Cardiac septum (tissue), 1 donor: ENCODE data around the gene COX6B2. TPM values are rescaled to one million over a fixed set of nuclear protein-coding genes. Genes with fewer than 3 reads are reported as not detected.

Experiments
- DNase-seq: peaks from one replicate; pipeline ENCODE4 v3.0.0-alpha.2; 2020; ENCODE audit warnings: low spot score
- intact Hi-C: fragments of 100-400 bp; cut with DNase I; formaldehyde crosslinking; loops from one replicate; pipeline ENCODE4 v1.14.0; 2022
- total RNA-seq: library from RNA; stranded (reverse); fragmentation: NEBNext Ultra II Directional; extraction: Animal tissue kit (Norgen Biotek cat#: 25700); gene quantifications from one replicate; pipeline ENCODE4 v1.2.1, GENCODE V29; 2021
- donor health status: DM: no; HTN: no; CAD: no.

Gene COX6B2
- total RNA-seq, 1 donor from 2014 or later, result not detected

- peak; percentile 80 for DNase-seq
- intact Hi-C loops, result loop anchor here (2.0 kb wide), 1 partner anchor 84 kb away; no protein-coding TSS in a partner anchor
Observed at GRCh38 chr19:55384131-55384919, 29.8 kb upstream of the COX6B2 start, which contains the start of gene TMEM238. TMEM238 (minus strand) TSS chr19:55384292; CDS start chr19:55384259, 33 bp downstream.

DNA sequence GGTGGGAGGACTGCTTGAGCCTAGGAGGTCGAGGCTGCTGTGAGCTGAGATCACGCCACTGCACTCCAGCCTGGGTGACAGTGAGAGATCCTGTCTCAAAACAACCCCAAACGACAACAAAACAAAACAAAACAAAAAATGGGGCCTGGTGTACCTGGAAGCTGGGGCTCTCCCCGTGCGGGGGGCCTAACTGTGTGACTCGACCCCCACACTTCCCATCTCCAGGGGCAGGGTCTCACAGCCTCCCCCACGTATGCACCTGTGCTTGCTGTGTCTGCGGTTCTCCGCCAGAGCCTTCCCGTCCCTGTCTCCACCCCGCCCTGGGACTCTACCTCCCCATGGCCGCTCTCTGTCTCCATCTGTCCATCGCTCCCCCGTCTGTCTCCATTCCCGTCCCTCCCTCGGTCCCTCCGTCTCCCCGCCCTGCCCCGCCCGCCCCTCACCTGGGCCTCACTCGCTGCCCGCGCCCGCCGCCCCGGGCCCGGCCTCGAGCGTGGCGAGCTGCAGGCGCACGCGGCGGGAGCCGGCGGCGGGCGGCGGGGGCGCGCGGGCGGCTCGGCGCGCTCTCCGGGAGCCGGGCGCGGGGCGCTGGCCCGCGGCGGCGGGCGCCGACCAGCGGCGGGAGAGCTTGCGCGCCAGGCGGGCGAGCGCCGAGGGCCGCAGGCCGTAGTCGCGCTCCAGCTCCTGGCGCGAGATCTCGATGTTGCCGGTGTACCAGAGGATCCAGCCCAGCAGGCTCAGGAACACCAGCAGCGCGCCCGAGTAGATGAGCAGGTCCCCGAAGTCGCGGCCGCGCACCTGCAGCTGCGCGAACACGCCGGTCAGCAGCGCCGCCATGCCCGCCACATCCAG lies 29.0 kb upstream of the COX6B2 start:
- no peak for DNase-seq
- intact Hi-C loops, result loop anchor here (2.0 kb wide), 1 partner anchor 83 kb away; no protein-coding TSS in a partner anchor

GRCh38 chr19:55382522-55383054 lies 28.1 kb upstream of the COX6B2 start:
- no peak for DNase-seq
- intact Hi-C loops, result no loop called here

- intact Hi-C loops, result no loop called here
- DNase-seq, result no peak
Observed at GRCh38 chr19:55382013-55382412, 27.5 kb upstream of the COX6B2 start.

- intact Hi-C loops, result no loop called here
- no peak for DNase-seq
Observed at GRCh38 chr19:55379174-55379573, 24.7 kb upstream of the COX6B2 start.

- no peak for DNase-seq
Observed at GRCh38 chr19:55377356-55378131, 23.0 kb upstream of the COX6B2 start.

GRCh38 chr19:55376241-55376933 lies 21.9 kb upstream of the COX6B2 start, which contains the start of gene TMEM190:
TMEM190 (plus strand) TSS chr19:55376826; CDS start chr19:55376854, 28 bp downstream.
- intact Hi-C loops, result no loop called here
- DNase-seq, result no peak

More at GRCh38 chr19:55377356-55378131, 23.0 kb upstream of the COX6B2 start:
- intact Hi-C loops, result no loop called here

- no peak for DNase-seq
- intact Hi-C loops, result no loop called here
Observed at GRCh38 chr19:55373993-55374757, 19.7 kb upstream of the COX6B2 start.

GRCh38 chr19:55373306-55373992 lies 18.9 kb upstream of the COX6B2 start:
- intact Hi-C loops, result no loop called here
- DNase-seq, result no peak

DNA sequence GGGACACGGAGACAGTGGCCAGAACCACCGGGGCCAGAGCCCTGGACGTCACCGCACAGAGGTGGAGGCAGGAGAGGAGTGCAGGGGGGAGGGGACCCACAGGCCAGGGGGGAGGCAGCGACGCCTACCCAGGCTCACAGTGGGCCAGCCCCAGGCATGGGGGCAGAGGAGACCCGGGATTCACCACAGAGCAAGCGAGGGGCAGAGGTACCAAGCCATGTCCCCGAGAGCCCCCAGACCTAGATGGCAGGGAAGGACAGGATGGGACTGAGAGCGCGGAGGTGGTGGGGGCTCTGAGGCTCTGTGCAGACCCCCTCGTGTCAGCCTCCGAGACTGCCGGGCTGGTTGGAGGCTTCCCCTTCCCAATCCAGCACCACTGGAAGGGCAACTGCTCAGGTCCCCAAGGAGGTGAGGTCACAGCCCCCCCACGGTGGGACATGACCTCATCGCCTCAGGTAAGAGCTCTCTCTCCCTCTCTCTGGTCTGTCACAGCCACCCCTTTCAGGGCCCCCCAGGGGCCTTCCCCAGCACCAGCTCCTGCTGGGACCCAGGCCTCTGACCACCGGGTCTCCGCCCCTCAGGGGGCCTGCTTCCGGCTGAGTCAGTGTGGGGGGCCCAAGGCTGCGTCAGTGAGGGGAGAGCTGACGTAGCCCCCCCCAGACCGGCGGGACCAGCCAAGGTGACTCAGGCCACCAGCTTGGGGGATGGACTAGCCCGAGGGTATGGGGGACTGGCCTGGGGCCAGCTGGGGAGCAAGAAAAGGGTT lies 18.0 kb upstream of the COX6B2 start:
- no peak for DNase-seq
- intact Hi-C loops, result no loop called here

- intact Hi-C loops, result no loop called here
Observed at GRCh38 chr19:55370305-55370988, 15.9 kb upstream of the COX6B2 start, which contains the start of gene IL11. IL11 (minus strand) TSS chr19:55370463; CDS start chr19:55370310, 153 bp downstream.

GRCh38 chr19:55369653-55370304 lies 15.3 kb upstream of the COX6B2 start:
- intact Hi-C loops, result no loop called here
- DNase-seq, result no peak

More at GRCh38 chr19:55370305-55370988, 15.9 kb upstream of the COX6B2 start, which contains the start of gene IL11:
- DNase-seq, result no peak

DNA sequence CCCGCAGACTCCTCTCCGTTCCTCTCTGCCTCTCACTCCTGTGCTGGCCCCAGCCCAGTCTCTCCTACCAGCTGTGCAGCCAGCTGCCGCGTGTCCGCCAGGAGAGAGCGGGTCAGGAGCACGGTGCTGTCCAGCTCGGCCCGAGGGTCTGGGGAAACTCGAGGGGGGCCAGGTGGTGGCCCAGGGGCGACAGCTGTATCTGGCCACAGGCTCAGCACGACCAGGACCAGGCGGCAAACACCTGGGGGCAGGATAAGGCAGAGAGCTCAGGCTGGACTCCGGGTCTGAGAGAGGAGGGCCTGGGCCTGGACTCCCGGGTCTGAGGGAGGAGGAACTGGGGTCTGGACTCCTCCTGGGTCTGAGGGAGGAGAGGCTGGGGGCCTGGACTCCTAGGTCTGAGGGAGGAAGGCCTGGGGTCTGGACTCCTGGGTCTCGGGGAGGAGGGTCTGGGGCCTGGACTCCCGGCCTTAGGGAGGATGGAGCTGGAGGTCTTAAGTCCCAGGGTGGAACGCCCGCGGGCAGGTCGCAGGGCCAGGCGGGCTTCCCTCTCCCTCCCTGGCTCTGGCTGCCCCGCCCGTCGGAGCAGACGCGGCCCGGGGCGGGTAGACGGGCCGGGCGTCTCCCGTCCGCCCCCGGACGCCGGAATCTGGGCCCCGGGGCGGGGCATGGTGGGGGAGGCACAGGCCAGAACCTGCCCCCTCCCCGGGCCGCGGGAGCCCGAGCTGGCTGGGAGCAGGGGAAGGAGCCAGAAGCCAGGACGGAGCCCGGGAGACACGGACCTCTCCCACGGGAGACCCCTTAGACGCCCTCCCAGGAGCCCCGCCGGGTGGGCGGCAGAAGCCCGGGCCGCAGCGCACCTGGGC lies 14.4 kb upstream of the COX6B2 start:
- DNase-seq, result no peak
- intact Hi-C loops, result no loop called here

- no peak for DNase-seq
- intact Hi-C loops, result no loop called here
Observed at GRCh38 chr19:55368106-55368505, 13.6 kb upstream of the COX6B2 start.

DNA sequence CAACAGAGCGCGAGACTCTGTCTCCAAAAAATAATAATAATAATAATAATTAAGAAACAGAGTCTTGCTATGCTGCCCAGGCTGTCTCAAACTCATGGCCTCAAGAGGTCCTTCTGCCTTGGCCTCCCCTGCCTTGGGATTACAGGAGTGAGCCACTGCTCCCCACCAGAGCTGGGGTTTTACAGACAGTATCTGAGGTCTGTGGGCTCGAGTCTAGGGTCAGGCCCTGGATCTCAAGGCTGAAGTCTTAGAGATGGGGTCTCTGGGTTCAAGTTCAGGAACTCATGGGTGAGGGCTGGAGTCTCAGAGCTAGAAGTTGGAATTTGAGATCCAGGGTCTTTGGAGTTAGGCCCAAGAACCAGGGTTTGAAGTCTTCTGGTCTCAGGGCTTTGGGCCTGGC lies 12.3 kb upstream of the COX6B2 start:
- intact Hi-C loops, result no loop called here
- DNase-seq, result no peak
